HG02938 (cell line): ENCODE measurements around the gene FUS.
"Not testable (repeated sequence)": the region's sequence is repeated elsewhere in the genome, so short reads cannot be mapped to it uniquely, and the experiment has no call there.

Source experiments
- ATAC-seq: cut with Tn5 transposase; IDR thresholded peaks from one replicate; pipeline ENCODE4 v1.9.1; 2021; ENCODE audit warnings: mild to moderate bottlenecking, moderate library complexity; ENCODE audit not compliant: unreplicated experiment

The FUS gene

DNA sequence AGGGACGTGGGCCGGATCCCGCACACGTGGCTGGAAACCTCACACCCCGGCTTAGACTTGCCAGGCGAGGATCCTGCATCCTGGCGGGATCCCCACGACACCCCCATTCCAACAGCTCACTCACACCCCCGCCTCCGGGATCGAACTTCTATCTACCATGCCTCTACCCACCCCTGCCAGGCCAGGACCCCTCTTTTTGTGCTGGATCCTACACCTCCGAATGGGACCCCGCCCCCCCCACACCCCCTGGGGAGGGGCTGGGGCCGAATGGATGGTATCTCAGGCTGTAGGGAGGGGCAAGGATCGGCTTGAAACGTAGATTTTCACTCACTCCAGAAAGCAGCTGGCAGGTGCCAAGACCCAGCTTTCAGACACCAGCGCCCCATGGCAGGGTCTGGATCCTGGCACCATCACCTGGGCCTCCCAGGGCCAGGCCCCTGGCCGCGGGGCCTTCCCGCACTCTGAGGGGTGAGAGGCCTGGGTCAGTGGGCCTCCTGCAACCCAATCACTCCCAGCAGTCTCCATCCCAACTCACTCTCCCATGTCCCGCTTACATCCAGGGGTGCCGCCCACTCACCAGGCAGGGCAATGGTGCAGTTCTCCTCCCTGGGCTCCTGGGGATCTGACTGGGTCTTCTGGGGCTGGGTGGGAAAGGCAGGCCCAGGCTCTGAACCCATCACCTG, 36.8 kb upstream of the FUS start:
- no peak for ATAC-seq

DNA sequence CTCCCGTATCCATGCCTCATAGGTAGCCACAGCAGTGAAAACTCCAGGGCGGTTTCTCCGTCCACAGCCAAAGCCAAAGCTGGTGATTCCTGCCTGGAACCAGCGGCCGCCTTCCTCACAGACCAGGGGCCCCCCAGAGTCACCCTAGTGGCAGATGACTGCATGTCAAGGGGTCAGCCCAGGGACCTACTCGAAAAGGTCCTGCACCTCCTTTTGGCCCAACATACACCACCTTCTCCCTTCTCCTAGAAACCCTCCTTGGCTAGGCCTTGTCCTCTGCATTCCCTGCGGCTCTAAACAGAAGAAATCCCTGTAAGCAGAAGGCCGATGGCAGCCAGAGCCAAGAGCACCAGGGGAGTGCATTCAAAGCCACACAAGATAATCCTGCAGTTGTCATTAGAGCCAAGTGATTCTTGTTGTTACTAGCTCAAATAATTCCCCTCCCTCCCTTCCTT, 36.2 kb upstream of the FUS start:
- no peak for ATAC-seq

DNA sequence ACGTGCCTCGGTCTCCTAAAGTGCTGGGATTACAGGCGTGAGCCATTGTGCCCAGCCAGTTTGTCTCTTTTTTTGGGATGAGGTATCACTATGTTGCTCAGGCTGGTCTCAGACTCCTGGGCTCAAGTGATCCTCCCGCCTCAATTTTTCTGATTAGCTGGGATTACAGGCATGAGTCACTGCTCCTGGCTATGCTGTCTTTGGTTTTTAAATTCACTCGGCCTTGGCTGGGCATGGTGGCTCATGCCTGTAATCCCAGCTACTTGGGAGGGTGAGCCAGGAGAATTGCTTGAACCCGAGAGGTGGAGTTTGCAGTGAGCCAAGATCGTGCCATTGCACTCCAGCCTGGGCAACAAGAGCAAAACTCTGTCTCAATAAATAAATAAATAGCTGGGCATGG, 35.5 kb upstream of the FUS start:
- not testable (repeated sequence) for ATAC-seq

DNA sequence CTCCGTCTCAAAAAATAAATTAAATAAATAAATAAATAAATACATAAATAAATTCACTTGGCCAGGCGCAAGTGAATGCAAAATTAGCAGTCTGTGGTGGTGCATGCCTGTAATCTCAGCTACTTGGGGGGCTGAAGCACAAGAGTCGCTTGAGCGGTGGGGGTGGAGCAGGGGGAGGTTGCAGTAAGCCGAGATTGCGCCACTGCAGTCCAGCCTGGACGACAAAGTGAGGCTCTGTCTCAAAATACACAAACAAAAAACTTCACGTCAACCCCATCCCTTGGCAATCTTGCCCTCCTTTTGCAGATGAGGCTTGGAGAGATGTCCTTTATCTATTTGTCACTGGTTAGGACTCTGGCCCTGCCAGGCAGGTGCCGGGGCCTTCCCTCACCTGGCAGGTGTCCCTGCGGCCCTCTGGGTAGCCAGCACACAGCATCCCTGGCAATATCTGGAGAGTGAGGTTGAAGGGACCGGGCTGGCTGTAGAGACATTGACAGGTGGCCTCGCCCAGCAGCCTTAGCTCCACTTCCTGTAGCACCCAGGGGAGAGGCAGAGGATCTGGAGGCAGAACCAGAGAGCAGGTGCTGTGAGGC, 34.4 kb upstream of the FUS start:
- no peak for ATAC-seq

DNA sequence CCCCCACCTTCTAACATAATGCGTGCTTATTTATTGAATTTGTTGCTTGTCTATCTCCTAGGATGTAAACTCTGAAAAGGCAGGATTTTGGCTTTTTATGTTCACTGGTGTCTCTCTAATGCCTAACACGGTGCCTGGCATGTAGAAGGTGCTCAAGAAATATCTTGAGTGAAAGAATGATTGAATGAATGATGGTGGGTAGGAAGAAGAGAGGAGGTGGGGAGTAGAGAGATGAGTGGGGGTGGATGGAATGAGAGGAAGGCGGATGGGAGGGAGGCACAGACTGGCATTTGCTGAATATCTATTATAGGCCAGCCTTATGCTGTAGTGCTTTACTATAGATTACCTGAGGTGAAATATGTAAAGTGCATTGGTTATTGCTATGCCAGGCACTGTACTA, 32.4 kb upstream of the FUS start:
- ATAC-seq: no peak

DNA sequence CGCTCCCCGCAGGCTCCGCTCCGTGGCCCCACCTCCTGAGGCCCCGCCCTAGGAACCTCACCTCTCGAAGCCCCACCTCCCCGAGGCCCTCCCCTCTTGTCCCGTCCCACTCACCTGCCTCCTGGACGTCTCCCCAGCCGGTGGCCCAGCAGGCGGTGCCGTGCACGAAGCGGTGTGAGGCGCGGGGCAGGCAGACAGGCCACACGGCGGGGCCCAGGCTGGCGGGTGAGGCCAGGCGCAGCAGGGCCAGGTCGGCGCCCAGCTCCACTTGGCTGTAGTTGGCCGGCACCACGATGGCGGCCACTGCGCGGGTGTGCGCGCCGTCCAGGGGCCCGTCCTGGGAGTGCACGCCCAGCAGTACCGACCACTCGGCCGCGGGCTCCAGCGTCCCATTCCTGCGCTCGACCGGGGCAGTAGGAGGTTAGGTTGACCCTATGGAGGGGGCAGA, 31.6 kb upstream of the FUS start:
- ATAC-seq: no peak

DNA sequence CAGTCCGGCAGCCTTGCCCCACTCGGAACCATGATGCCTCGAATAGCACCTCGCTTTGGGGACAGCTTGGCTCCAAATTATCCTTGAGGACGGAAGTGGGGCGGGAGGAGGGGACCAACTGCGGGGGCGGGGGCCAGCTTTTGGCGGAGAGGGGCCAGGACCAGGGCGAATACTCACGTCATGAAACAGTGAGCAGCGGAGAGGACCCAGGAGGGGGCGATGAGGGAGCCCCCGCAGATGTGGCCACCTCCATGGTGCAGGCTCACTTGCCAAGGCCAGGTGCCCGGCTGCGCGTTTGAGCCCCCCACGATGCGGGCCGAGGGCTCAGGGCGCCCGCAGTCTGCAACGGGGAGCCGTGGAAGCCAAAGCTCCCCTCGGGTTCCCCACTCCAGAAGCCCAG, 31.0 kb upstream of the FUS start:
- ATAC-seq: no peak

DNA sequence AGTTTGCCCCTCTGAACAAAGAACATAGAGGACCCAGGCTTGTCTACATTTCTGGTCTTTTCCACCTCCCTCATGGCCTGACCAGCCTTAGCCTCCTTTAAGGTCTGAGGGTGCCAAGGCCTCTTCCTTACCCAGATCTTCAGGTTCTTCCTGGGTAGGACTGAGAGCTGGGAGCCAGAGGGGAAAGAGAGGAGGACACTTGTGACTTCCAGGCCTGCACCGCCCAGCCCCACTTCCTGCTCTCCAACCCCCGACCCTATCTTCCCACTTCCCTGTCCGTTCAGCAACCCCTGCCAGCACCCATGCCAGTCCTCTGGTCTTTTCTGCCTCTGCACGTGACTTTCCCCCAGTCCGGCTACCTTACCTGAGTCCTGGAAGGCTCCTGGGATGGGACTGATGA, 30.6 kb upstream of the FUS start:
- ATAC-seq: no peak

DNA sequence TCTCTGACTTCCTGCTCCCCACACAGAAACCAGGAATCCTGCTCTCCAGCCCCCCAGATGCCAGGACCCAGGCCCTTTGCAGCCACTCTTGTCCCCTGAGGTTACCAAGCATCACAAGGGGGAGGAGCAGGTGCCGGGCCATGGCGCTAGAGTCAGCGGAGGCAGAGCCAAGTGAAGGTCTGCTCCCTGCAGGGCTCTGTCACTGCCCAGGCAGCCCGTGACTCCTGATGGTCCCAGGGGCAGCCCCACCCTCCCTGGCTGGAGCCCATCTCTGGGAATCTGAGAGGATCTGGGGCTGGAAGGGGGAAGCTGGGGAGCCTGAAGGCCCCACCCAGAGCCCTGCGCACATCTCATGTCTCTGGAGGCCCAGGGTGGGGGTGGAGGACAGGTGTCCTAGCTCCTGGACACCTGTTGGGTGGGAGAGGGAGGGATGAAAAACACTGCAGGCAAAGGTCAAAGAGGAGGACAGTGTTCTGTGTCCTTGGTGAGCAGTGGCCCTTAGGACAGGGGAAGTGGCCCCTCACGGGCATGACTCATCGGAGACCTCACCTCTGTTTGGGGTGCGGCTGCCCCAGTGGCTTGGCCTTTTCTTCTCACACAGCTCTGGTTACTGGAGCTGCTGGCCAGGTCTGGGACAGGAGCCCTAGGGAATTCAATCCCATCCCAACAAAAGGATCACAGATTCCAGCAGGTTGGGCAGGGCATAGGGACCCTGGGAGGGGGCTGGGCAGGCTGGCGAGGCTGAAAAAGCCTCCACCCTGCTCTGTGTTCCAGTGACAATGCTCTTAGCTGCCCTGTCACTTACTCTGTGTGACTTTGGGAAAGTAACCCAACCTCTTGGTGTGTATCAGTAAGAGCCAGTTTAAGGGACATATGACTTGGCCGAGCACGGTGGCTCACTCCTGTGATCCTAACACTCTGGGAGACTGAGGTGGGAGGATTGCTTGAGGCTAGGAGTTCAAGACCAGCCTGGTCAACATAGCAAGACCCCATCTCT, 29.7 kb upstream of the FUS start, which contains the start of gene PRSS36:
TSS of gene PRSS36 (minus strand) at position 173 of the 997 bp plus-strand sequence. CDS start at position 142, 31 bp downstream.
- no peak for ATAC-seq

DNA sequence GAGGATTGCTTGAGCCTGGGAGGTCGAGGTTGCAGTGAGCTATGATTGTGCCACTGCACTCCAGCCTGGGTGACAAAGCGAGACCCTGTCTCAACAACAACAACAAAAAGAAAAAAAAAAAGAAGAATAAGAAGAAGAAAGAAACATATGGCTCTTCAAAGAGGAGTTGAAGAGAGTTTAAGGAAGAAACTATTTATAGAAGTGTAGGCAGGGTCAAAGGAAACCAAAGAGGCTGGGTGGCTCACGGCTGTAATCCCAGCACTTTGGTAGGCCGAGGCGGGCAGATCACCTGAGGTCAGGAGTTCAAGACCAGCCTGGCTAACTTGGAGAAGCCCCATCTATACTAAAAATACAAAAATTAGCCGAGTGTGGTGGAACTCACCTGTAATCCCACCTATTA, 29.0 kb upstream of the FUS start:
- ATAC-seq: not testable (repeated sequence)

DNA sequence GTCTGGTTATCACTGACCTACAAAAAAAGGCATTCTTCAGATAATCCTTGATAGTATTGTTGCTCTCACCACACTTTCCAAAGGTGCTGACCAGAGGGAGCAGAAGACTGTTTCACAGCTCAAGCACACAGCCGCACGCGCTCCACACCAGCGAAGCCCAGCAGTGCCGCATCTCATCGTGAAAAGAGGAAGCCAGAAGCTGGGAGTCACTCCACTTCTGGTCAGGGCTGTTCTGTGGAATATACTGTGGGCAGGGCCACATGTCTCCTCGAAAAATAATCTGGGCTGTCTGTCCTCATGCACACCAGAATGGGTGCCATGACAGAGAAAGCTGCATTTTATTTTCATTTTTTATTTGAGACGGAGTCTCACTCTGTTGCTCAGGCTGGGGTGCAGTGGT, 22.8 kb upstream of the FUS start:
- no peak for ATAC-seq

DNA sequence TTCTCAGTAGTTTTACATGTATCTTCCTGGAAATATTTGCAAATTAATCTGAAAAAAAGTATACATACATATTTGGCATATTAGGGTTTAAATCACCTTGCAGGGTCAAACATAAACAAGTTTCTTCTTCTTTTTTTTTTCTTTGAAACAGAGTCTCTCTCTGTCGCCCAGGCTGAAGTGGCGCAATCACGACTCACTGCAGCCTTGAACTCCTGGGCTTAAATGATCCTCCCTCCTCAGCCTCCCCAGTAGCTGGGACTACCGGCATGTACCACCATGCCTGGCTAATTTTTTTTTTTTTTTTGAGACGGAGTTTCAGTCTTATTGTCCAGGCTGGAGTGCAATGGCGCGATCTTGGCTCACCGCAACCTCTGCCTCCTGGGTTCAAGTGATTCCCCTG, 12.6 kb upstream of the FUS start:
- ATAC-seq: no peak

DNA sequence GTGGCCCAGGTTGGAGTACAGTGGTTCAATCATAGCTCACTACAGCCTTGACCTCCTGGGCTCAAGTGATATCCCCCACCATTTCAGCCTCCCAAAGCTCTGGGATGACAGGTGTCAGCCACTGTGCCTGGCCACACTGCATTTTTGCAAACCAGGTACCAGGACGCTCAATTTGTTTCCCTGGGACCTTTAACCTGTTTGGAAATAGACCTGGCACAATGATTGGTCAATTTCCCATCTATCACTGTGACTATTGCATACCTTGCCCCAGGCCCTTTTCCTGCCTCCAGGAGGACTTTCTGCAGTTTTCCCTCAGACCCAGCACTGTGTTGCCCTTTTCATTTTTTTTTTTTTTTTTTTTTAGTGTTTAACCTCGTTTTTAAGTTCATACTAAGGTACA, 11.1 kb upstream of the FUS start:
- ATAC-seq: no peak

DNA sequence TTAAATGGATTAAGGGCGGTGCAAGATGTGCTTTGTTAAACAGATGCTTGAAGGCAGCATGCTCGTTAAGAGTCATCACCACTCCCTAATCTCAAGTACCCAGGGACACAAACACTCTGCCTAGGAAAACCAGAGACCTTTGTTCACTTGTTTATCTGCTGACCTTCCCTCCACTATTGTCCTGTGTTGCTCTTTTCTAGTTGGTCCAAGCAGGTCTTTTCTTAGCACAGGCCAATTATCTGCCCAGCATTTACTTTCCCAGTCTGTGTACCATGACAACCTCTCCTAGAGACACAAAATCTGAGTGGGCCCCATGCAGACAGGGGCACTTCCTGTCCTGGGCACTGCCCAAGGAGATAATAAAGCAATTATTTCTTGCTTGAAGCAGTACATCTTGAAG, 9.9 kb upstream of the FUS start:
- not testable (repeated sequence) for ATAC-seq

DNA sequence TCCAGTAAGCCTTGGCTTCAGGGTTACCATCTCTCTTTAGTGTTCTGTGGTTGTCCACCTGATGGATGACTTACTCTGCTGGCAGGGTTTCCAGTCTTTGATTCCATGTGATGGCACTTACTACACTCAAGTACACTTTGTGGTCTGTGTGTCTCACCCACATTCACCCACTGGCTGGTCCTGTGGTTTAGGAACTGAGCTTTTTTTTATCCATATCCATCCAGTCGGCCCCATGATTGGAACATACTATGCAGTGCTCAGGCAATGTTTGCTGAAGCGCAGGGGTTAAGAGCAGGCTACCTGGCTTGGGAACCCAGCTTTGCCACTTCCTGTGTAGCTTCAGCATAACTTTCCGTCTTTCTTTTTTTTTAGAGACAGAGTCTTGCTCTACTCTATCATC, 2.8 kb upstream of the FUS start:
- no peak for ATAC-seq

DNA sequence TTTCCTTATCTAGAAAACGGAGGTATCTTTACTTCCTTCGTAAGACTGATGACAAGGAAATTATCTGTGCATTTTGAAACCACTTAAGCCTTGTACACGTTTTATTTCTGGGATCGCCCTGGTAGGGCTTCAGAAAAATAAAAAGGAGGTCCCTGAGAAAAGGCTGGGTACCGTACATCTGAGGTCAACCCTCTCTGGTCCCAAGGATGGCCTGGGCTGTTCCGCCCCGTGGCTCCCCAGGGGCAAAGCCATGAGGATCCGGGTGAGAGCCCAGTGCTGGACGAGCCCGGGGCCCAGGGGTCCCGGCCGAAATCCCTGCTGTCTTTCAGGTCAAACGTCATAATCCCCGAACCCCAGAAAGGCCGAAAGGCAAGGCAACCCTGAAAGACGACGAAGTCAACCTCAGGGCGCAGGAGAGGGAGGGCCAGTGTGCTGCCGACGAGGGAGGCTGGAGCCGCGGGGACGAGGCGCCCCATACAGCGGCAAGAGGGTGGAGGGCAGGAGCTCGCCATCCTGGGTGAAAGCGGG, 656 bp upstream of the FUS start:
- ATAC-seq: peak; percentile 1

DNA sequence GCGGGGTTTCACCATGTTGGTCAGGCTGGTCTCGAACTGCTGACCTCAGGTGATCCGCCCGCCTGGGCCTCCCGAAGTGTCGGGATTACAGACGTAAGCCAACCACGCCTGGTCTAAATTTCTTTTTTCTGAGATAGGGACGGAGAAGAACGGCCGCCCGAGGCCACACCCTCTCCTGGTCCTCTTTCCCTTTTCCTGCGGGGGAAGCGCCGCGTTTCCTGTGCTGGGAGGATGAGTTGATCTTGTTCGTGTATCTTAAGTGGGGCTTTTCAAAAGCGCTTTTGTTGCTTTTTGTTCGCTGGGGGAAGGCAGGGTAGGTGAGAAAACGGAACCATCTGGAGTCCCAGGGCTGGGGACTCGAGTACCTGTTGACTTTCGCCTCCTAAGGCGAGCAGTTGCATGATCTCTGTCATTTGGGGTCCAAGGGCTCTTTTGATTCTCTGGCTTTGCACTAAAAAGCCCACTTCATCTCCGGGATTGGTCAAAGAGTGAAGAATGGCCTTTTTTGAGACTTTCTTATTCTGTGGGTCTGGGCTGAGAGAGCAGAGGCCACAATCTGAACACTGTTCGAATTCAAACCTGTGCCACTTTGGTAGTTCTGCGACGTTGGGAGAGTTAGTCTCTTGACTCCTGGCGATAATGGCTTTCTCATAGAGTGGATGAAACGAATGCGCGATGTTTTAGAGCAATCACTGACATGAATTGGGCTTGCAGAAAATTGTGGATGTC, 1.3 kb downstream of the FUS start:
- no peak for ATAC-seq

DNA sequence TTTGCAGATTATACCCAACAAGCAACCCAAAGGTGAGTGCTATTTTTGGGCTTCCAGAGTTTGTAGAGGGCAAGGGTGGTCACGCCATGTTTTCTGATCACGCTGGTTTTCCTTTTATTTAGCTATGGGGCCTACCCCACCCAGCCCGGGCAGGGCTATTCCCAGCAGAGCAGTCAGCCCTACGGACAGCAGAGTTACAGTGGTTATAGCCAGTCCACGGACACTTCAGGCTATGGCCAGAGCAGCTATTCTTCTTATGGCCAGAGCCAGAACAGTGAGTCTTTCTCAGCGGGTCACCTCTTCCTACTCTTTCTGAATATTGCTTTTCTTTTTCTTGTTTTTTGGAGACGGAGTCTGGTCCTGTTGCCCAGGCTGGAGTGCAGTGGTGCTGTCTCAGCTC, 2.5 kb downstream of the FUS start:
- no peak for ATAC-seq

DNA sequence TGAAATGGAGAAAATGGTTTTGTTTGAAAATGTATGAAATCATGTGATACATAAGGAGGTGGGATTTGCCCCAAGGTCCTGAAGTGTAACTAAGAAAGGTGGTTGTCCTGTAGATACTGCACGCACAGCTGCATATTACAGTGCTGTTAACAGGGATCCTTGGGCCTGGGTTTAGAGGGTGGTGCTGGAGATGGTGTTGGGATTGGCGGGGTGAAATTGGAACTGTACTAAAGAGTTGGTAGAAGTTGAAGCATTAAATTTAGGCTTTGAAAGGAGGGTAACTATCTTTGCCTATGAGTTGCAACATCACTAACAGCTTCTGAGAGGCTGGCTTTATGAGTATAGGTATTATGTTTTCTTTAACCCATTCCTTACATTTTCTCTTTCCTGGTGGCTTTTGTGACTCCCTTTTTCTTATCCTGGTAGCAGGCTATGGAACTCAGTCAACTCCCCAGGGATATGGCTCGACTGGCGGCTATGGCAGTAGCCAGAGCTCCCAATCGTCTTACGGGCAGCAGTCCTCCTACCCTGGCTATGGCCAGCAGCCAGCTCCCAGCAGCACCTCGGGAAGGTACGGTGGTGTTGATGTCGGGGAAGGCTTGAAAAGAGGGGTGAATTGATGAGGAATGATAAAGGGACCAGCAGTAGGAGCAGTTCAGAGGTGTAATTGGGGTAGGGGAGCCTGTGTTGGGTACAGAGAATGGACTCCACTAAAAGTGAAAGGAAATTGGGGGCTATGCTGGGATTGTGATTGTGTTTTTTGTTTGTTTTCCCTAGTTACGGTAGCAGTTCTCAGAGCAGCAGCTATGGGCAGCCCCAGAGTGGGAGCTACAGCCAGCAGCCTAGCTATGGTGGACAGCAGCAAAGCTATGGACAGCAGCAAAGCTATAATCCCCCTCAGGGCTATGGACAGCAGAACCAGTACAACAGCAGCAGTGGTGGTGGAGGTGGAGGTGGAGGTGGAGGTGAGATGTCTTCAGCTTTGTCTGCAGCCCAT, 3.8 kb downstream of the FUS start:
- no peak for ATAC-seq
